Stimulated activated CD8-positive, alpha-beta memory T cell treated with anti-CD3 and anti-CD28 coated beads, Interleukin-15, amount 100 ng/mL, for 4 hours (primary cell): Measurements from ENCODE around the gene PCDH9.
"Not testable (repeated sequence)": the region's sequence is repeated elsewhere in the genome, so short reads cannot be mapped to it uniquely, and the experiment has no call there.

Experiments
- DNase-seq, 2 donors: peaks; one replicate each; pipeline ENCODE4 v3.0.0-alpha.2; 2020; ENCODE audit warnings: low read depth in 2 of 2

Gene PCDH9

GRCh38 chr13:66660468-66660813, 569.7 kb downstream of the PCDH9 start:
- no peak for DNase-seq

- no peak for DNase-seq
Observed at GRCh38 chr13:66659701-66660467, 570.3 kb downstream of the PCDH9 start.

- DNase-seq = no peak
Observed at GRCh38 chr13:66659286-66659685, 570.9 kb downstream of the PCDH9 start.

GRCh38 chr13:66657165-66657881, 572.8 kb downstream of the PCDH9 start:
- no peak for DNase-seq

- DNase-seq = no peak
Observed at GRCh38 chr13:66655847-66656454, 574.2 kb downstream of the PCDH9 start.

- DNase-seq = no peak
Observed at GRCh38 chr13:66644855-66645460, 585.2 kb downstream of the PCDH9 start.

- no peak for DNase-seq
Observed at GRCh38 chr13:66640231-66640630, 589.9 kb downstream of the PCDH9 start.

GRCh38 chr13:66639044-66639443, 591.1 kb downstream of the PCDH9 start:
- DNase-seq = no peak

GRCh38 chr13:66635526-66635925, 594.6 kb downstream of the PCDH9 start:
- no peak for DNase-seq

- DNase-seq = no peak
Observed at GRCh38 chr13:66634384-66634783, 595.8 kb downstream of the PCDH9 start.

- no peak for DNase-seq
Observed at GRCh38 chr13:66627512-66627911, 602.6 kb downstream of the PCDH9 start.

- no peak for DNase-seq
Observed at GRCh38 chr13:66624302-66624701, 605.8 kb downstream of the PCDH9 start.

GRCh38 chr13:66623129-66623820, 606.9 kb downstream of the PCDH9 start:
- DNase-seq = no peak

GRCh38 chr13:66621906-66622447, 608.2 kb downstream of the PCDH9 start:
- not testable (repeated sequence) for DNase-seq

- no peak for DNase-seq
Observed at GRCh38 chr13:66618702-66619101, 611.4 kb downstream of the PCDH9 start.

- DNase-seq = no peak
Observed at GRCh38 chr13:66617786-66618185, 612.4 kb downstream of the PCDH9 start.

GRCh38 chr13:66612983-66613382, 617.2 kb downstream of the PCDH9 start:
- no peak for DNase-seq

GRCh38 chr13:66586489-66586888, 643.6 kb downstream of the PCDH9 start:
- no peak for DNase-seq

- DNase-seq = no peak
Observed at GRCh38 chr13:66585669-66586203, 644.4 kb downstream of the PCDH9 start.

- no peak for DNase-seq
Observed at GRCh38 chr13:66581675-66582074, 648.5 kb downstream of the PCDH9 start.

- DNase-seq = no peak
Observed at GRCh38 chr13:66578305-66578704, 651.8 kb downstream of the PCDH9 start.
